ENCODE results near the gene FAM136A. TPM values are rescaled to one million over a fixed set of nuclear protein-coding genes. Genes with fewer than 3 reads are reported as not detected.
A peak's percentile ranks its signal among the peaks of the same experiment; 100 is the strongest.

Gene FAM136A
- total RNA-seq, 2 experiments from 2014 or later = 115 TPM

- Mint-ChIP-seq H3K9me3 (no peaks in the 10 kb centered on the region), H3K27ac (no peak overlapping the region), H3K4me3 (peak overlapping the region; percentile 89), H3K36me3 (no peaks in the 10 kb centered on the region), H3K4me1 (peaks cover 29% of the 10 kb centered on the region), H3K27me3 (no peaks in the 10 kb centered on the region)
- DNase-seq = no peak
Measured at GRCh38 chr2:70258532-70258875, 43.4 kb downstream of the FAM136A start.

- Mint-ChIP-seq H3K36me3 (no peaks in the 10 kb centered on the region), H3K9me3 (no peaks in the 10 kb centered on the region), H3K4me3 (no peak overlapping the region), H3K27me3 (no peaks in the 10 kb centered on the region), H3K4me1 (peaks cover 17% of the 10 kb centered on the region), H3K27ac (no peak overlapping the region)
- no peak for DNase-seq
Measured at GRCh38 chr2:70255637-70256314, 46.1 kb downstream of the FAM136A start.

GRCh38 chr2:70250434-70250833, 51.4 kb downstream of the FAM136A start:
- peaks cover 11% of the 10 kb centered on the region for H3K36me3 Mint-ChIP-seq
- DNase-seq = no peak
- peaks cover 18% of the 10 kb centered on the region for H3K4me1 Mint-ChIP-seq
- H3K27ac Mint-ChIP-seq = no peak overlapping the region
- H3K4me3 Mint-ChIP-seq = no peak overlapping the region
- peaks cover 6% of the 10 kb centered on the region for H3K27me3 Mint-ChIP-seq
- H3K9me3 Mint-ChIP-seq = no peaks in the 10 kb centered on the region

- peak; percentile 97 for DNase-seq
- peak within 1 kb of the TSS; percentile 86 for H3K4me3 Mint-ChIP-seq
- H3K36me3 Mint-ChIP-seq = peaks cover 11% of the 10 kb centered on the region
Measured at GRCh38 chr2:70248181-70248847, 53.6 kb downstream of the FAM136A start, which contains the start of gene TIA1. Gene TIA1, minus strand, starts transcription at chr2:70248628. Its CDS starts 198 bp downstream, at chr2:70248430.

GRCh38 chr2:70247364-70248180, 54.3 kb downstream of the FAM136A start:
- Mint-ChIP-seq H3K4me3 (peak overlapping the region; percentile 86), H3K36me3 (peaks cover 15% of the 10 kb centered on the region), H3K27me3 (peaks cover 6% of the 10 kb centered on the region), H3K4me1 (peaks cover 39% of the 10 kb centered on the region), H3K9me3 (no peaks in the 10 kb centered on the region), H3K27ac (peak overlapping the region; percentile 90)
- DNase-seq = no peak

More at GRCh38 chr2:70248181-70248847, 53.6 kb downstream of the FAM136A start, which contains the start of gene TIA1:
- peaks cover 6% of the 10 kb centered on the region for H3K27me3 Mint-ChIP-seq
- H3K9me3 Mint-ChIP-seq = no peaks in the 10 kb centered on the region
- H3K27ac Mint-ChIP-seq = peak within 1 kb of the TSS; percentile 90
- peaks cover 33% of the 10 kb centered on the region for H3K4me1 Mint-ChIP-seq

Other genes with a start within 250 kb of the FAM136A start
- gene PCBP1, start 214.6 kb downstream of the FAM136A start, total RNA-seq = 100 to 1,000 TPM; 449 to 455 TPM
- gene C2orf42, start 111.0 kb downstream of the FAM136A start, total RNA-seq = 10 to 100 TPM; 16.0 to 17.4 TPM
- gene TIA1, start 53.4 kb downstream of the FAM136A start, total RNA-seq = 10 to 100 TPM; 87.0 to 88.0 TPM
- gene PCYOX1, start 43.9 kb downstream of the FAM136A start, total RNA-seq = 10 to 100 TPM in 1 of 2 experiments, 1 to 10 TPM in 1; 9.5 to 11.0 TPM
- gene SNRPG, start 8.3 kb downstream of the FAM136A start, total RNA-seq = 100 to 1,000 TPM; 590 to 602 TPM